HL-60 (cell line): Measurements from ENCODE around the gene SLC8A2.

Experiments used
- DNase-seq, 2 experiments: peaks; one replicate each; pipeline ENCODE4 v3.0.0-alpha.2; 2010 to 2020; ENCODE audit warnings: low read depth in 1 of 2, low spot score in 1 of 2
- H3K27ac ChIP-seq: fragments of 250-450 bp; sonication (Bioruptor Pico); replicated peaks from 2 replicates; pipeline ENCODE4 v1.5.1; 2020; ENCODE audit warnings: mild to moderate bottlenecking, moderate library complexity
- H3K27me3 ChIP-seq: fragments of 250-450 bp; sonication (Bioruptor Pico); 2 replicates; pipeline ENCODE4 v1.5.1; 2021; ENCODE audit warnings: mild to moderate bottlenecking, moderate library complexity; ENCODE audit not compliant: insufficient read depth, poor library complexity, severe bottlenecking
- H3K4me3 ChIP-seq: replicated peaks from 2 replicates; pipeline ENCODE4 v1.5.1; 2011; ENCODE audit warnings: mild to moderate bottlenecking, control low read depth, low read length; ENCODE audit not compliant: insufficient read depth
- GABPA ChIP-seq: IDR thresholded peaks from 2 replicates; pipeline ENCODE4 v1.6.1; 2012; ENCODE audit warnings: low read depth
- POLR2AphosphoS5 ChIP-seq: IDR thresholded peaks from 2 replicates; pipeline ENCODE4 v1.6.1; 2012; ENCODE audit warnings: low read depth
- SPI1 ChIP-seq: IDR thresholded peaks from 2 replicates; pipeline ENCODE4 v1.6.1; 2012; ENCODE audit warnings: low read depth, mild to moderate bottlenecking, borderline replicate concordance
- TF ChIP-seq, protein P1 (sequence below): IDR thresholded peaks from 2 replicates; pipeline ENCODE4 v1.6.1; 2012; ENCODE audit warnings: low read depth; ENCODE audit not compliant: insufficient replicate concordance
- TF ChIP-seq, protein P2 (sequence below): IDR thresholded peaks from one replicate; pipeline ENCODE4 v1.5.1; 2011; ENCODE audit warnings: low read length, control low read depth, inconsistent platforms; ENCODE audit not compliant: insufficient read depth

The SLC8A2 gene

DNA sequence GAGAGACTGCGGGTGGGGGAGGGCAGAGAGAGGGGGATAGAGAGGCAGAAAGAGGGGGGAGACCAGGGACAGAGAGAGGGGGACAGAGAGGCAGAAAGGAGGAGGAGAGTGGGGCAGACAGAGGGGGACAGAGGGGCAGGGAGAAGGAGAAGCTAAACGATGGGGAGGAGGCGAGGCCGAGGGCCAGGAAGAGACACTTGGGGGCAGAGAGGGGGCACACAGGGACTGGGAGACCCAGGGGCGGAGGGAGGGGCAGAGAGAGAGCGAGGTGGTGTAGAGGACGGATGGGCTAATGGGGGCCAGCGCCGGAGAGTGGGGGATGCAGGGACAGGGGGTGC is 53.0 kb downstream of the SLC8A2 start:
- TF ChIP-seq, protein P1, sequence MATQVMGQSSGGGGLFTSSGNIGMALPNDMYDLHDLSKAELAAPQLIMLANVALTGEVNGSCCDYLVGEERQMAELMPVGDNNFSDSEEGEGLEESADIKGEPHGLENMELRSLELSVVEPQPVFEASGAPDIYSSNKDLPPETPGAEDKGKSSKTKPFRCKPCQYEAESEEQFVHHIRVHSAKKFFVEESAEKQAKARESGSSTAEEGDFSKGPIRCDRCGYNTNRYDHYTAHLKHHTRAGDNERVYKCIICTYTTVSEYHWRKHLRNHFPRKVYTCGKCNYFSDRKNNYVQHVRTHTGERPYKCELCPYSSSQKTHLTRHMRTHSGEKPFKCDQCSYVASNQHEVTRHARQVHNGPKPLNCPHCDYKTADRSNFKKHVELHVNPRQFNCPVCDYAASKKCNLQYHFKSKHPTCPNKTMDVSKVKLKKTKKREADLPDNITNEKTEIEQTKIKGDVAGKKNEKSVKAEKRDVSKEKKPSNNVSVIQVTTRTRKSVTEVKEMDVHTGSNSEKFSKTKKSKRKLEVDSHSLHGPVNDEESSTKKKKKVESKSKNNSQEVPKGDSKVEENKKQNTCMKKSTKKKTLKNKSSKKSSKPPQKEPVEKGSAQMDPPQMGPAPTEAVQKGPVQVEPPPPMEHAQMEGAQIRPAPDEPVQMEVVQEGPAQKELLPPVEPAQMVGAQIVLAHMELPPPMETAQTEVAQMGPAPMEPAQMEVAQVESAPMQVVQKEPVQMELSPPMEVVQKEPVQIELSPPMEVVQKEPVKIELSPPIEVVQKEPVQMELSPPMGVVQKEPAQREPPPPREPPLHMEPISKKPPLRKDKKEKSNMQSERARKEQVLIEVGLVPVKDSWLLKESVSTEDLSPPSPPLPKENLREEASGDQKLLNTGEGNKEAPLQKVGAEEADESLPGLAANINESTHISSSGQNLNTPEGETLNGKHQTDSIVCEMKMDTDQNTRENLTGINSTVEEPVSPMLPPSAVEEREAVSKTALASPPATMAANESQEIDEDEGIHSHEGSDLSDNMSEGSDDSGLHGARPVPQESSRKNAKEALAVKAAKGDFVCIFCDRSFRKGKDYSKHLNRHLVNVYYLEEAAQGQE, result no peak
- TF ChIP-seq SPI1 (no peak), GABPA (no peak), POLR2AphosphoS5 (no peak)
- TF ChIP-seq, protein P2, sequence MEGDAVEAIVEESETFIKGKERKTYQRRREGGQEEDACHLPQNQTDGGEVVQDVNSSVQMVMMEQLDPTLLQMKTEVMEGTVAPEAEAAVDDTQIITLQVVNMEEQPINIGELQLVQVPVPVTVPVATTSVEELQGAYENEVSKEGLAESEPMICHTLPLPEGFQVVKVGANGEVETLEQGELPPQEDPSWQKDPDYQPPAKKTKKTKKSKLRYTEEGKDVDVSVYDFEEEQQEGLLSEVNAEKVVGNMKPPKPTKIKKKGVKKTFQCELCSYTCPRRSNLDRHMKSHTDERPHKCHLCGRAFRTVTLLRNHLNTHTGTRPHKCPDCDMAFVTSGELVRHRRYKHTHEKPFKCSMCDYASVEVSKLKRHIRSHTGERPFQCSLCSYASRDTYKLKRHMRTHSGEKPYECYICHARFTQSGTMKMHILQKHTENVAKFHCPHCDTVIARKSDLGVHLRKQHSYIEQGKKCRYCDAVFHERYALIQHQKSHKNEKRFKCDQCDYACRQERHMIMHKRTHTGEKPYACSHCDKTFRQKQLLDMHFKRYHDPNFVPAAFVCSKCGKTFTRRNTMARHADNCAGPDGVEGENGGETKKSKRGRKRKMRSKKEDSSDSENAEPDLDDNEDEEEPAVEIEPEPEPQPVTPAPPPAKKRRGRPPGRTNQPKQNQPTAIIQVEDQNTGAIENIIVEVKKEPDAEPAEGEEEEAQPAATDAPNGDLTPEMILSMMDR, result no peak
- Histone ChIP-seq H3K27ac (no peak overlapping the region), H3K27me3 (peaks cover 77% of the 10 kb centered on the region), H3K4me3 (no peak overlapping the region)
- DNase-seq, result no peak

DNA sequence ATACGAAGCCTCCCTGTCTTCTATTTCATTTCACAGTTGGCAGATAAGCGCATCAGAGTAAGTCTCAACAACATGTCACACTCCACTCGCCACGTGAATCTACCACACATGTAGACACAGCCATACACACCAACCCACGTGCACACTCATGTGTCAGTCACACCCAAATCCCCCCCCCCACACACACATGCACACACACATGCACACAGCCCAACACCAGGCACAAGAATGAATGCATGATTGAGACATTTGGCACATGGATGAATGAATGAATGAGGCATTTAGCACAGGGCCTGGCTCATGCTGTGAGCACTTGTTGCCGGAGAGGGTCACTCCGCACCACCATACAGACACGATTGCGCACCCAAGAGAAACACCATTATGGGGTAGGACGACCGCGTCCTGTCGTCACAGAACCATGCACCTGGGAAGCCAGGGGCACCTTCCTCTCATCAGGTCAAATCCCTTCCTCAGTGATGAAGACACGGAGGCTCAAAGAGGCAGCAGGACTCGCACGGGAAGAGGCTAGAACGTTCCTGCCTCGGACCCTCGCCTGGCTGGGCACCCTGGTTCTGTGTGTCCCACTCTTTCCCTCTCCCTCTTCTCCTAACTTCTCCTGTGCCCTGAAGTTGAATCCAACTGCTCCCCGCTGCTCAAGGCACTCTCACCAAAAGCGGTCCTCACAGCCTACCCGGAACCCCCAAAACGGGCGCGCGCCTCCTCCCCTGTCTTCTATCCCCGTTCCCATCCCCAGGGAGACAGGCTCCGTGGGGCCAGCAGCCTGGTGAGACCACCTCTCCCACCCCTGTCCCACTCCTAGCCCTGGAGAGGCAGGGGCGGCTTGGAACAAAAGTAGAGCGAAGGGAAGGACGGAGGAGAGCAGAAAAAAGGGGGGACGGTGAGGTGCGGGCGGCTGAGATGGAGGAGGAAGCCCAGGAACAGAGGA is 53.7 kb downstream of the SLC8A2 start:
- TF ChIP-seq POLR2AphosphoS5, result no peak
- TF ChIP-seq SPI1, result no peak
- TF ChIP-seq, protein P1, result no peak
- TF ChIP-seq, protein P2, result no peak
- Histone ChIP-seq H3K27ac (no peak overlapping the region), H3K27me3 (peaks cover 73% of the 10 kb centered on the region), H3K4me3 (no peak overlapping the region)
- DNase-seq, result no peak

DNA sequence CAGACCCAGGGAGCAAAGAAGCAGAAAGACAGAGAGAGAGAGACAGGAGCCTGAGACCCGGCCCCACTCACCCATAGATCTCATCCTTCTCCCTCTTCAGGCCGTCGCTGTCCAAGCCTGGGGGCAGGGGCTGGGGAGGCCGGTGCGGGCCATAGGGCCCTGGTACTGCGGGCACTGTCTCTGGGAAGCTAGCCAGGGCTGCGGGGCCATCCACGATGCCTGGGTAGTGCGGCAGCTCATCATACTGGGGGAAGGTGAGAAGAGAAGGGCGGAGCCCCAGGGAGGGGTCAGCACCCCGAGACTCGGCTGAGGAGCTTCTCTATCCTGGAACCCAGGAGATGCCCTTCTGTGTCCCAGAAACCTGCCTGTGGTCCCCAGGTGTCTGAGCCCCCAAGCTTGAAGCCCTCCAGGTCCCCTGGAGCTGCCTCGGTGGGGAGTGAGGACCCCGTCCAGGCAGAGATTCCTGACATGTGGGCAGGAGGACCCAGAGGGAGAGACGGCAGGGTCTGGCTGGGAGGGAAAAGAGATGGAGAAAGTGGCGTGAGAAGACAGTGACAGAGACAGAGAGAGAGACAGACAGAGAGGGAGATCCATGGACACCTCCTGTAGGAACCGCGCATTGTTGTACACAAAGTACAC is 54.5 kb downstream of the SLC8A2 start:
- Histone ChIP-seq H3K27ac (no peak overlapping the region), H3K27me3 (peaks cover 70% of the 10 kb centered on the region), H3K4me3 (no peak overlapping the region)
- TF ChIP-seq, protein P1, result peak; percentile 23
- TF ChIP-seq, protein P2, result no peak
- TF ChIP-seq GABPA (no peak), SPI1 (no peak)
- no peak for DNase-seq
